Cardiac muscle cell (in vitro differentiated cells and primary cell): ENCODE data around the gene RNF227. TPM values are rescaled to one million over a fixed set of nuclear protein-coding genes. Genes with fewer than 3 reads are reported as not detected.

Experiments used
- DNase-seq, 2 donors: peaks; one replicate each; pipeline versions ENCODE4 v3.0.0 to v3.0.0-alpha.2; 2010 to 2017; ENCODE audit warnings: low read depth in 1 of 2, low spot score in 1 of 2
- H3K27ac ChIP-seq: fragments of 200-600 bp; sonication (generic); 2 replicates; pipeline ENCODE4 v1.5.1; 2016
- H3K27me3 ChIP-seq: fragments of 200-600 bp; sonication (generic); 2 replicates; pipeline ENCODE4 v1.6.0; 2016; ENCODE audit warnings: control low read depth
- H3K36me3 ChIP-seq: fragments of 200-600 bp; sonication (generic); 2 replicates; pipeline ENCODE4 v1.5.1; 2016; ENCODE audit warnings: control low read depth
- H3K4me1 ChIP-seq: fragments of 200-600 bp; sonication (generic); 2 replicates; pipeline ENCODE4 v1.8.1; 2017; ENCODE audit warnings: low read depth, mild to moderate bottlenecking, mixed run types
- H3K4me3 ChIP-seq: fragments of 200-600 bp; sonication (generic); 2 replicates; pipeline ENCODE4 v1.5.1; 2016; ENCODE audit warnings: mild to moderate bottlenecking
- H3K9me3 ChIP-seq: fragments of 200-600 bp; sonication (generic); 2 replicates; pipeline ENCODE4 v1.5.1; 2017; ENCODE audit warnings: low read depth, mild to moderate bottlenecking, control low read depth
- polyA plus RNA-seq: library from polyadenylated mRNA; unstranded; fragments of >200 nt; fragmentation: Nextera tagmentation; extraction: Ambion mirVana; gene quantifications from 2 replicates; pipeline ENCODE4 v1.2.1, GENCODE V29; 2016
- total RNA-seq: library from RNA; depleted of rRNA; stranded (reverse); fragments of >200 nt; gene quantifications from 2 replicates; pipeline ENCODE4 v1.2.3, GENCODE V29; 2016
- TF ChIP-seq, protein P1 (sequence below): IDR thresholded peaks from 2 replicates; pipeline ENCODE4 v1.5.1; 2012; ENCODE audit warnings: low read depth, mild to moderate bottlenecking, low read length

RNF227 gene
- total and polyA plus RNA-seq, 2 experiments from 2014 or later = 5.2 to 26.1 TPM

DNA sequence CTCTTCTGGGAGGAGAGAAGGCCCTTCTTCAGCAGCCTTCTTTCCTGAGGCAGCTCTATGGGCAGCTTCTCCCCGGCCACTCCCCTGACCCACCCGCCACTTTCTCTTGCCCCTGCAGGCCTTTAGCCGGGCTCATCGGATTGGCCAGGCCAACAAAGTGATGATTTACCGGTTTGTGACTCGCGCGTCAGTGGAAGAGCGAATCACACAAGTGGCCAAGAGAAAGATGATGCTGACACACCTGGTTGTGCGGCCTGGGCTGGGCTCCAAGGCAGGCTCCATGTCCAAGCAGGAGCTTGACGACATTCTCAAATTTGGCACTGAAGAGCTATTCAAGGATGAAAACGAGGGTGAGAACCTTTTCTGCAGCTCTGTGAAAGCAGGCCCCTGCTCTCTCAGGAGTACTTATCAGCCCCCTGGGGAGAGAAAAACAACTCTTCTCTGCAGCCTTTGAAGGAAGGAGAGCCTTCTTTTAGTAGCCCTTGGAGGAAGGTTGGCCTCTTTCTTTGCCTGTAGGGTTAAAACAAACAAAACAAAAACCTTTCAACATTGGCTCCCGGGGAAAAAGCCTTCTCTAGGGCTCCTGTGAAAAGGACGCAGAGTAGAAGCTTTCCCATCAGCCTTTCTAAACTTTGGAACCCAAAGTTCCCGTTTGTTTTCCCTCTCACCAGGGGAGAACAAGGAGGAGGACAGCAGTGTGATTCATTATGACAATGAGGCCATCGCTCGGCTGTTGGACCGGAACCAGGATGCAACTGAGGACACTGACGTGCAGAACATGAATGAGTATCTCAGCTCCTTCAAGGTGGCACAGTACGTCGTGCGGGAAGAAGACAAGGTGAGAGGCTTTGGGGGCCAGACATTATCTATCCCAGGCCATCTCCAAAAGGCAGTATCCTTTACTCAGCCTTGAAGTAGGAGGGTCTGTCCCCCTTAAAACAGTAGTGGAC, 12.7 kb downstream of the RNF227 start:
- DNase-seq = no peak
- H3K4me1 ChIP-seq = no peaks in the 10 kb centered on the region
- TF ChIP-seq, protein P1, sequence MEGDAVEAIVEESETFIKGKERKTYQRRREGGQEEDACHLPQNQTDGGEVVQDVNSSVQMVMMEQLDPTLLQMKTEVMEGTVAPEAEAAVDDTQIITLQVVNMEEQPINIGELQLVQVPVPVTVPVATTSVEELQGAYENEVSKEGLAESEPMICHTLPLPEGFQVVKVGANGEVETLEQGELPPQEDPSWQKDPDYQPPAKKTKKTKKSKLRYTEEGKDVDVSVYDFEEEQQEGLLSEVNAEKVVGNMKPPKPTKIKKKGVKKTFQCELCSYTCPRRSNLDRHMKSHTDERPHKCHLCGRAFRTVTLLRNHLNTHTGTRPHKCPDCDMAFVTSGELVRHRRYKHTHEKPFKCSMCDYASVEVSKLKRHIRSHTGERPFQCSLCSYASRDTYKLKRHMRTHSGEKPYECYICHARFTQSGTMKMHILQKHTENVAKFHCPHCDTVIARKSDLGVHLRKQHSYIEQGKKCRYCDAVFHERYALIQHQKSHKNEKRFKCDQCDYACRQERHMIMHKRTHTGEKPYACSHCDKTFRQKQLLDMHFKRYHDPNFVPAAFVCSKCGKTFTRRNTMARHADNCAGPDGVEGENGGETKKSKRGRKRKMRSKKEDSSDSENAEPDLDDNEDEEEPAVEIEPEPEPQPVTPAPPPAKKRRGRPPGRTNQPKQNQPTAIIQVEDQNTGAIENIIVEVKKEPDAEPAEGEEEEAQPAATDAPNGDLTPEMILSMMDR = no peak
- H3K27me3 ChIP-seq = no peaks in the 10 kb centered on the region
- no peak overlapping the region for H3K4me3 ChIP-seq
- H3K36me3 ChIP-seq = peaks cover 26% of the 10 kb centered on the region
- H3K27ac ChIP-seq = no peak overlapping the region
- H3K9me3 ChIP-seq = no peaks in the 10 kb centered on the region

DNA sequence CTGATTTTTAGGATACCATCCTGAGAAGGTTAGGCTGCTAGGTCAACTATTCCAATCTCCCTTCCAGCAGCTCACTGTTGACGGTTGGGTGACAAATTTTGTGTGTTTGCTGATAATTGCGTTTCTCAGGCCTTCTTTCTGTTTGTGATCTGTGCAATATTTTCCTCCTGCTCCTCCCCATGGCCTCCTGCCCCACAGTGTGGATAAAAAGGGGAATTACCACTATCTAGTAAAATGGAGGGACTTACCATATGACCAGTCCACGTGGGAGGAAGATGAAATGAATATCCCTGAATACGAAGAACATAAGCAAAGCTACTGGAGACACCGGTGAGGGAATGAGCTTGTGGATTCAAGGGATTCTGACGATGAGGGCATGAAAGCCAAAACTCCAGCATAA, 18.3 kb downstream of the RNF227 start:
- H3K4me1 ChIP-seq = no peaks in the 10 kb centered on the region
- H3K9me3 ChIP-seq = no peaks in the 10 kb centered on the region
- no peak overlapping the region for H3K4me3 ChIP-seq
- H3K27ac ChIP-seq = no peak overlapping the region
- peaks cover 17% of the 10 kb centered on the region for H3K36me3 ChIP-seq
- H3K27me3 ChIP-seq = no peaks in the 10 kb centered on the region
- TF ChIP-seq, protein P1 = peak; percentile 53
- peak; percentile 29 to 77 for DNase-seq

DNA sequence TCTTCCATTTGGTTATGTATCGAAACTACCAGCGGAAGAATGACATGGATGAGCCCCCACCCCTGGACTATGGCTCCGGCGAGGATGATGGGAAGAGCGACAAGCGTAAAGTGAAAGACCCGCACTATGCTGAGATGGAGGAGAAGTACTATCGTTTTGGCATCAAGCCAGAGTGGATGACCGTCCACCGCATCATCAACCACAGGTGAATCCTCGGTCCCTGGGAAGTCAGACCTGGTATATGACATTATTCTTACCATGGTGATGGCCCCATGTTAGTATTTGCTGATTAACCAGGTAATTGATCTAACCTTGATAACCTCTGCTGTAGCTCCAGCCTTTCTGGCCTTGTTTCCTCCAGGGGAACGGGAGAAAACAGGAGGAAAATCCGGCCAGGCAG, 19.0 kb downstream of the RNF227 start:
- Histone ChIP-seq H3K27ac (no peak overlapping the region), H3K9me3 (no peaks in the 10 kb centered on the region), H3K27me3 (no peaks in the 10 kb centered on the region), H3K4me3 (no peak overlapping the region), H3K4me1 (no peaks in the 10 kb centered on the region), H3K36me3 (peaks cover 16% of the 10 kb centered on the region)
- no peak for DNase-seq
- TF ChIP-seq, protein P1 = no peak

DNA sequence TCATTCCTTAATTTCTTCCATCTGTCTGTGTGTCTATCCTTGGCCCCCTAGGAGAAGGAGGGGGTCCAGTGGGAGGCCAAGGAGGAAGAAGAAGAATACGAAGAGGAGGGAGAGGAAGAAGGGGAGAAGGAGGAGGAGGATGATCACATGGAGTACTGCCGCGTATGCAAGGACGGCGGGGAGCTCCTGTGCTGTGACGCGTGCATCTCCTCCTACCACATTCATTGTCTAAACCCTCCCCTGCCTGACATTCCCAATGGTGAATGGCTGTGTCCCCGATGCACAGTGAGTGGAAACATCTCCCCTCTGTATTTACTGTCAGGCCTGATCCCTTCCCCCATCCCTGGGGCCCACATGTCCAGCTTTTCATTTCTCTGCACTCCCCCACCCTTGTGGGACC, 21.2 kb downstream of the RNF227 start:
- TF ChIP-seq, protein P1 = no peak
- no peaks in the 10 kb centered on the region for H3K27me3 ChIP-seq
- H3K4me3 ChIP-seq = no peak overlapping the region
- no peaks in the 10 kb centered on the region for H3K9me3 ChIP-seq
- no peak overlapping the region for H3K27ac ChIP-seq
- no peak for DNase-seq
- H3K36me3 ChIP-seq = peaks cover 21% of the 10 kb centered on the region
- H3K4me1 ChIP-seq = peaks cover 2% of the 10 kb centered on the region

DNA sequence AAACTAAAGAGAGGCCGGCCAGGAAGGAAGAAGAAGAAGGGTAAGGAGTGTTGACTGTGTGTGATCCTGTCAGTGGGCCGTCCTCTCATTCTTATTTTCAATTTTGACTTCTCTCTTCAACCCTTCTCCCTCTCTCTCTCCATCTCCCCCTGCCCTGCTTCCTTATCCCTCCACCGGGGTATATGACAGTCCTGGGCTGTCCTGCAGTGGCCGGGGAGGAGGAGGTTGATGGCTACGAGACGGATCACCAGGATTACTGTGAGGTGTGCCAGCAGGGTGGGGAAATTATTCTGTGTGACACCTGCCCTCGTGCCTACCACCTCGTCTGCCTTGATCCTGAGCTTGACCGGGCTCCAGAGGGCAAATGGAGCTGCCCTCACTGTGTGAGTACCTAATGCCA, 21.9 kb downstream of the RNF227 start:
- no peak for DNase-seq
- H3K36me3 ChIP-seq = peaks cover 21% of the 10 kb centered on the region

More for the DNA sequence above, 21.9 kb downstream of the RNF227 start:
- Histone ChIP-seq H3K4me3 (no peak overlapping the region), H3K27ac (no peak overlapping the region), H3K4me1 (peaks cover 9% of the 10 kb centered on the region), H3K9me3 (no peaks in the 10 kb centered on the region), H3K27me3 (no peaks in the 10 kb centered on the region)
- TF ChIP-seq, protein P1 = no peak
